ENCODE data around the gene FMNL3. TPM values are rescaled to one million over a fixed set of nuclear protein-coding genes. Genes with fewer than 3 reads are reported as not detected.

FMNL3 gene
- total and polyA plus RNA-seq, 2 of the 13 experiments (the other 11 are each of a cell fraction or from before 2014, with no cell fraction given): 0.44 to 1.1 TPM

DNA sequence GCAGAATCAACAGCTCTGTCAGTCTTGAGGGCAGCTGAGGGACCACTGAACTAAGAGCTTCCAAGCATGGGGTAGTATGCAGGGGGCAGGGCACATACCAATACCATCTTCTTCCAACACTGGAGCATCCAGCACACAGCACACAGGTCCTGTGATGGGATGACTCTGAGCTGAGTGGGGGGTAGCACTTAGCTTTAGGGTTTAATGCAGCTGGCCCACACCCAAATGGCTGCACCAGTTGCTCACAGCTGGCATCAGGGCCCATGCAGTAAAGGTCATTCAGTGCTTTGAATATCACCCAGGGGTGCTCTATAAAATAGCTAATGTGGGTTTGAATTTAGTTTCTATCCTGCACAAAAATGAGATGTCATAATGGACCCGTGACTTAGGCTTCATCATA is 103.5 kb downstream of the FMNL3 start:
- BruUV-seq (replicated peaks): no TSS peak
- no peak overlapping the region for H3K27ac ChIP-seq (ENCODE audit: extremely low read length, insufficient read depth, low read length)
- CTCF ChIA-PET (ENCODE audit: low intra/inter-chr PET ratio, low total read pairs): no interaction called here
- DNase-seq (ENCODE audit: low spot score) (no peak), ATAC-seq (no peak), FAIRE-seq (no peak)
- no peaks in the 10 kb centered on the region for H3K27me3 ChIP-seq (ENCODE audit: control insufficient read depth in 1 of 2, insufficient read depth in 2 of 2, low read length in 2 of 2)
- H2AFZ ChIP-seq (ENCODE audit: low read length): no peak overlapping the region
- peaks cover 10% of the 10 kb centered on the region; the same call in 1 of the 2 replicates for H3K4me1 ChIP-seq (ENCODE audit: insufficient read depth, low read length)
- intact Hi-C loops (cut with micrococcal nuclease; ENCODE audit: unreplicated experiment) (no loop called here), in situ Hi-C loops (cut with HindIII; ENCODE audit: extremely low pct_ligation_motif_present, low pct_unique_long_range_greater_than_20kb) (no loop called here)
- H3K4me3 ChIP-seq (replicated peaks in 1 of 3; ENCODE audit: insufficient read depth in 1 of 3, low read depth in 2 of 3, low read length in 3 of 3): no peak overlapping the region
- H3K4me2 ChIP-seq (ENCODE audit: low read depth, low read length): no peak overlapping the region
- 73% methylated on average over 1 of the region's 1 CpG for WGBS (ENCODE audit: low lambda C conversion rate)
- POLR2A ChIA-PET: no interaction called here
- H4K20me1 ChIP-seq (ENCODE audit: insufficient read depth, low read length): no peaks in the 10 kb centered on the region
- H3K9me3 ChIP-seq (ENCODE audit: low read length): no peaks in the 10 kb centered on the region
- H3K79me2 ChIP-seq (ENCODE audit: insufficient read depth, low read length): no peaks in the 10 kb centered on the region
- H3K36me3 ChIP-seq (replicated peaks in 1 of 2; ENCODE audit: control insufficient read depth in 1 of 2, insufficient read depth in 2 of 2, low read length in 2 of 2): no peaks in the 10 kb centered on the region
- no peak overlapping the region for H3K9ac ChIP-seq (ENCODE audit: insufficient read depth, low read depth, low read length)
- TF ChIP-seq ZNF274 (CRISPR knock-in tag; IDR thresholded peaks at IDR 0.05) (no peak), ZBTB7A (CRISPR knock-in tag; IDR thresholded peaks at IDR 0.05) (no peak), ZNF275 (CRISPR knock-in tag; IDR thresholded peaks at IDR 0.05; ENCODE audit: borderline replicate concordance) (no peak), RBFOX2 (IDR thresholded peaks at IDR 0.05; ENCODE audit: low read depth, low read length) (no peak), ATF1 (CRISPR knock-in tag; IDR thresholded peaks at IDR 0.05) (no peak), HNRNPL (IDR thresholded peaks at IDR 0.05; ENCODE audit: low read depth, low read length) (no peak), PHB2 (IDR thresholded peaks at IDR 0.05; ENCODE audit: partially characterized antibody) (no peak), MYC (CRISPR knock-in tag; IDR thresholded peaks at IDR 0.05; ENCODE audit: borderline replicate concordance) (no peak)
- TF ChIP-seq, protein P1, sequence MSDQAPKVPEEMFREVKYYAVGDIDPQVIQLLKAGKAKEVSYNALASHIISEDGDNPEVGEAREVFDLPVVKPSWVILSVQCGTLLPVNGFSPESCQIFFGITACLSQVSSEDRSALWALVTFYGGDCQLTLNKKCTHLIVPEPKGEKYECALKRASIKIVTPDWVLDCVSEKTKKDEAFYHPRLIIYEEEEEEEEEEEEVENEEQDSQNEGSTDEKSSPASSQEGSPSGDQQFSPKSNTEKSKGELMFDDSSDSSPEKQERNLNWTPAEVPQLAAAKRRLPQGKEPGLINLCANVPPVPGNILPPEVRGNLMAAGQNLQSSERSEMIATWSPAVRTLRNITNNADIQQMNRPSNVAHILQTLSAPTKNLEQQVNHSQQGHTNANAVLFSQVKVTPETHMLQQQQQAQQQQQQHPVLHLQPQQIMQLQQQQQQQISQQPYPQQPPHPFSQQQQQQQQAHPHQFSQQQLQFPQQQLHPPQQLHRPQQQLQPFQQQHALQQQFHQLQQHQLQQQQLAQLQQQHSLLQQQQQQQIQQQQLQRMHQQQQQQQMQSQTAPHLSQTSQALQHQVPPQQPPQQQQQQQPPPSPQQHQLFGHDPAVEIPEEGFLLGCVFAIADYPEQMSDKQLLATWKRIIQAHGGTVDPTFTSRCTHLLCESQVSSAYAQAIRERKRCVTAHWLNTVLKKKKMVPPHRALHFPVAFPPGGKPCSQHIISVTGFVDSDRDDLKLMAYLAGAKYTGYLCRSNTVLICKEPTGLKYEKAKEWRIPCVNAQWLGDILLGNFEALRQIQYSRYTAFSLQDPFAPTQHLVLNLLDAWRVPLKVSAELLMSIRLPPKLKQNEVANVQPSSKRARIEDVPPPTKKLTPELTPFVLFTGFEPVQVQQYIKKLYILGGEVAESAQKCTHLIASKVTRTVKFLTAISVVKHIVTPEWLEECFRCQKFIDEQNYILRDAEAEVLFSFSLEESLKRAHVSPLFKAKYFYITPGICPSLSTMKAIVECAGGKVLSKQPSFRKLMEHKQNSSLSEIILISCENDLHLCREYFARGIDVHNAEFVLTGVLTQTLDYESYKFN (CRISPR knock-in tag; conservative IDR thresholded peaks at IDR 0.05): no peak
- TF ChIP-seq, protein P2, sequence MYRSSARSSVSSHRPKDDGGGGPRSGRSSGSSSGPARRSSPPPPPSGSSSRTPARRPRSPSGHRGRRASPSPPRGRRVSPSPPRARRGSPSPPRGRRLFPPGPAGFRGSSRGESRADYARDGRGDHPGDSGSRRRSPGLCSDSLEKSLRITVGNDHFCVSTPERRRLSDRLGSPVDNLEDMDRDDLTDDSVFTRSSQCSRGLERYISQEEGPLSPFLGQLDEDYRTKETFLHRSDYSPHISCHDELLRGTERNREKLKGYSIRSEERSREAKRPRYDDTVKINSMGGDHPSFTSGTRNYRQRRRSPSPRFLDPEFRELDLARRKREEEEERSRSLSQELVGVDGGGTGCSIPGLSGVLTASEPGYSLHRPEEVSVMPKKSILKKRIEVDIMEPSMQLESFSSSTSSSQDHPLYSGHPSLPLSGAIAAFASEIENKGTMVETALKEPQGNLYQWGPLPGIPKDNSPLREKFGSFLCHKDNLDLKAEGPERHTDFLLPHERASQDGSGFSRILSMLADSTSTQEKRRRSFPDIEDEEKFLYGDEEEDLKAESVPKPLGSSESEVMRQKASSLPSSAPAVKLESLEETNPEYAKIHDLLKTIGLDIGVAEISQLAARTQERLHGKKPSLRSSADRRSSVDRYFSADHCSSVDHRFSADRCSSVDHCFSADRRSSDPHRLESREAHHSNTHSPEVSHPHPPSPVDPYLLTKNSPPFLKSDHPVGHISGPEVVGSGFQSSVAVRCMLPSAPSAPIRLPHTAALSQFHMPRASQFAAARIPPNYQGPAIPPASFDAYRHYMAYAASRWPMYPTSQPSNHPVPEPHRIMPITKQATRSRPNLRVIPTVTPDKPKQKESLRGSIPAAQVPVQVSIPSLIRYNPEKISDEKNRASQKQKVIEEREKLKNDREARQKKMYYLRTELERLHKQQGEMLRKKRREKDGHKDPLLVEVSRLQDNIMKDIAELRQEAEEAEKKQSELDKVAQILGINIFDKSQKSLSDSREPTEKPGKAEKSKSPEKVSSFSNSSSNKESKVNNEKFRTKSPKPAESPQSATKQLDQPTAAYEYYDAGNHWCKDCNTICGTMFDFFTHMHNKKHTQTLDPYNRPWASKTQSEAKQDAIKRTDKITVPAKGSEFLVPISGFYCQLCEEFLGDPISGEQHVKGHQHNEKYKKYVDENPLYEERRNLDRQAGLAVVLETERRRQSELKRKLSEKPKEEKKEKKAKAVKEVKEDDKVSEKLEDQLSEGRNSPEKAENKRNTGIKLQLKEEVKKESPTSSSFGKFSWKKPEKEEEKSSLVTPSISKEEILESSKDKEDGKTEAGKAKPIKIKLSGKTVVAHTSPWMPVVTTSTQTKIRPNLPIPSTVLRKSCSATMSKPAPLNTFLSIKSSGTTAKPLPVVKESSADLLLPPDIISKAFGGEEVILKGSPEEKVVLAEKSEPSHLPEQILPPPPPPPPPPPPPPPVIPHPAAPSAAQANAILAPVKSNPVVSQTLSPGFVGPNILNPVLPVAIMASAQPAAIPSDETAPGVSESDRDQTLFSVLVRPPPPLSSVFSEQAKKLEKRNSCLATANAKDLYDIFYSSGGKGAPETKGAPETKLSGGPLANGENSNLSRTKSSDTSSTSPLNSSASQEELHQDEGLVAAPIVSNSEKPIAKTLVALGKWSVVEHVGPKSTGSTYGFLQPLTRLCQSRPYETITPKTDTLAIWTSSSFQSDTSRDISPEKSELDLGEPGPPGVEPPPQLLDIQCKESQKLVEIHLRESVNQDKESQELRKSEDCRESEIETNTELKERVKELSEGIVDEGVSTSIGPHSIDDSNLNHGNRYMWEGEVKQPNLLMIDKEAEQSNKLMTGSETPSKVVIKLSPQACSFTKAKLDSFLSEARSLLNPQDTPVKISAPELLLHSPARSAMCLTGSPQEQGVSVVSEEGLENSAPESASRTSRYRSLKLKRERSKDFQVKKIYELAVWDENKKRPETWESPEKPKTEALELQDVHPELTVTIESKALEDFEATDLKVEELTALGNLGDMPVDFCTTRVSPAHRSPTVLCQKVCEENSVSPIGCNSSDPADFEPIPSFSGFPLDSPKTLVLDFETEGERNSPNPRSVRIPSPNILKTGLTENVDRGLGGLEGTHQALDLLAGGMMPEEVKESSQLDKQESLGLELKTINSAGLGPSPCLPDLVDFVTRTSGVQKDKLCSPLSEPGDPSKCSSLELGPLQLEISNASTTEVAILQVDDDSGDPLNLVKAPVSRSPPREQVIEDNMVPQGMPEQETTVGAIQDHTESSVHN (CRISPR knock-in tag; IDR thresholded peaks at IDR 0.05): no peak
